ENCODE results near the gene PKNOX2.

- no peak for TF ChIP-seq CTCF (IDR thresholded peaks at IDR 0.05; ENCODE audit: low read depth, low read length)
- no peak for TF ChIP-seq EZH2phosphoT487 (IDR thresholded peaks at IDR 0.05; ENCODE audit: low read depth)
Measured at GRCh38 chr11:125300791-125301218, 136.3 kb downstream of the PKNOX2 start.
